HG03354 (cell line): ENCODE measurements around the gene GCNT4.
A peak's percentile ranks its signal among the peaks of the same experiment; 100 is the strongest.

ENCODE experiments used
- ATAC-seq: cut with Tn5 transposase; IDR thresholded peaks from one replicate; pipeline ENCODE4 v1.9.1; 2021; ENCODE audit warnings: mild to moderate bottlenecking; ENCODE audit not compliant: unreplicated experiment, poor library complexity, severe bottlenecking

GCNT4 gene

DNA sequence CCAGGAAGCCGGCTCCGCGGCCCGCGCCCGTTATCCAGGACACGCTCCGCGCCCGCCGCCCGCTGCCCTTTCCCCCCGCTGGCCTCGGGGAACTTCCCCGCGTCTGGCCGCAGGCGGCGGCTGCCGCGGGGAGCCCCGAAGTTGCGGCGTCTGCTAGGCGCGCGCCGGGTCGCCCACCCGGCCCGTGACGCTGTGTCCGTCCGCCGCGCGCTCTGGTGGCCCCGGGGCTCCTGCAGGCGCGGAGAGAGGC is 621 bp upstream of the GCNT4 start:
- no peak for ATAC-seq

GRCh38 chr5:75051217-75051751 is 1.1 kb downstream of the GCNT4 start:
- ATAC-seq: no peak

DNA sequence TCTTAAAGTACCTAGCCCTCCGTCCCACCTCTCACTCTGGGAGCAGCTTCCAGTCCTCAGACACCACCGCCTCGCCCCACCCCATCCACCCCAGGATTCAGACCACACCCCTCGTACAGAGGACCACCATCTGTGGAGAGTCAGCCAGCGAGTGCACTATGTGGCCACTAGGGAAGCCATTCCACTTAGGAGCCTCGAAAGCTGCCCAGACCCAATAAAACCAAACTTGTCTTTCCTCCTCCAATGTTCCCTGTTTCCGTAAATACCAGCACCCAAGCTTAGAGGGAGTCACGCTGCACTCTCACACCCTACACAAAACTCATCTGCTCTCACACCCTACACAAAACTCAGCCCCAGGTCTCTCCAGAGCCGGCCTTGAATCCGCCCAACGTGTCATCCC is 1.9 kb downstream of the GCNT4 start:
- ATAC-seq: no peak

- ATAC-seq: peak; percentile 34
Observed at GRCh38 chr5:75049456-75050351, 2.7 kb downstream of the GCNT4 start.

DNA sequence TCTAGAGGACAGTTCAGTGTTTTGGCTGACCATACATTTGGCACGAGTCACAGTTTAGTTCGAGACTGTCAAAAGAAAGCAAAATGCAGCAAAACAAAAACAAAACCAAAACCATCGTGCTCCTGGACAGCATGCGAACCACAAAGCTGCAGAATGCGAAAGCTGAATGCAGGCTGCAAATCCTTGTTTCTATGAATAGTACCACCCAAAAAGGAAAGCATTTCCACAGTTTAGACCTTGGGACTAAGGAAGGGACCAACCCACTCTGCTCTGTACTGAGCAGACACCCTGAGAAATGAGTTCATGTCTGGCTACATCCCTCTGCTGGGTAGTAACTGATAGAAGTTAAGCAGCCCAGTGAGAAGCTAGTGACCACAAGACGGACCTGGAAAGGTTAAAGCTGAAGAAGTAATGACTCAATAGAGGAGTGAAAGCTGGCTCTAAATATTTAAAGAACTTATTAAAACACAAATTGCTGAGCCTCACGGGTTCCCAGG is 3.9 kb downstream of the GCNT4 start:
- peak; percentile 38 for ATAC-seq

DNA sequence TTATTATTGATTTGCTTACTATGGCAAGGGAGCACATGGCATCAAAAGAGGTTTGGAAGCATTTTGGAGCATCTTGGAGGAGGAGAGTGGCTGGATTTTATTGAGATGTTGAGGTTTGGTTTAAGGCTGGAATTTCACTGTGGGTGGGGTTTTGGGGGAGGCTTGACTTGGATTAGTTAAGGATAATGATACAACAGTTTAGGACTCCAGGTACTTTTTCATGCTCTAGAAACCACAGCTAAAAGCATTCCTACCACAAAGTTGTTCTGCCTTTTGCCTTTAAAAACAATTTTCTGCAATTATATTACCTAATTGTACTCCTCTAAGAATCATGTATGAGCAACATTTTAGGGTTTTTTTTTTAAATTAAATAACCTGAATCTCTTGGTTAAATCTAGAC is 5.0 kb downstream of the GCNT4 start:
- ATAC-seq: no peak

GRCh38 chr5:75046366-75047142 is 5.8 kb downstream of the GCNT4 start:
- no peak for ATAC-seq

DNA sequence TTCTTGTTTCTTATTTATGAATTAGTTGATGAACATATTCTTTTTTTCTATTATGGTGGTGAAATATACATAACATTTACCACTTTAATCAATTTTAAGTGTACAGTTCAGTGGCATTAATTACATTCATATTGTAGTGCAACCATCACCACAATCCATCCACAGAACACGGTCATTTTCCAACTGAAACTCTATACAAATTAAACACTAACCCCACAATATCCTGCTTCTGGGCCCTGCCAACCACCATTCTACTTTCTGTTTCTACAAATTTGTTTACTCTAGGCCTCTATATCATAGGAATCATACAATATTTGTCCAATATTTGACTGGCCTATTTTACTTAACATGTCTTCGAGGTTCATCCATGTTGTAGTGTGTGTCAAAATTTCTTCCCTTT is 7.3 kb downstream of the GCNT4 start:
- no peak for ATAC-seq

GRCh38 chr5:75044406-75044805 is 8.0 kb downstream of the GCNT4 start:
- no peak for ATAC-seq

- ATAC-seq: no peak
Observed at GRCh38 chr5:75043633-75044264, 8.6 kb downstream of the GCNT4 start.

DNA sequence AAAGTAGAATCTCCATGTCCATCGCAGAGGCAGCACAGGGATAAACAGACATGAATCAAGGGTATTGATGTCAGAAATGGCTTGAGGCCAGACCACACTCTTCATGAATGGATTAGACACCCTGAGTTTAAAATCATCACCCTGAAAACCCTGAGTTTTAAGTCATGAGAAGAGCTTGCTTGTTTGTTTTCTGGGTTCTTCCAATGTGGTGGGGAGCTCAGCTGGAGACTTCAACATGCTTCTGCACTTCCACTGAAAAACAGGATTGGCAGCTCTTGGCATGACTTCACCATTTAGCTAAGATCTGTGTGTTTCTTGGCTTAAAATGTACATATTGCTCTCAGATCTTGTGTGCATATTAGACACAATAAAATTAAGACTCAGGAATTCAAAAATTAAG is 9.8 kb downstream of the GCNT4 start:
- ATAC-seq: no peak

DNA sequence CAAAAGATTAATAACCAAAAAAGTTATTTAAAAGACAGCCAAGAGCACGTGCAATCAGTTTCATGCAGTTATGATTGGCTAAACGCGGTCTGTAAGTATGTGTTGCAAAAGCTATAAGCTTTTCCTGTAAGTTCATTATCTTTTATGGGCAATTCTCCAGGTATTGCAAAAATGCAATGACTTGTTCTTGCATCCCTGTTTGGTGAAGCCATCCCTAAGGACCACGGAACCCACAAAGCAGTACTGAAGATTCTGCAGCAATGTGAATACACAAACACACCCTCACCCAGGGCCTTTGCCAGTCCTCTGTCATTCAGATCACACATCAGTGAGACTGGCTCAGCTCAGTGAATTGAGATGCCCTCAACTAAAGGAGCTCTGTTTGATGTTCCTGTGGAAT is 11.4 kb downstream of the GCNT4 start:
- no peak for ATAC-seq

- ATAC-seq: no peak
Observed at GRCh38 chr5:75037106-75037505, 15.3 kb downstream of the GCNT4 start.

DNA sequence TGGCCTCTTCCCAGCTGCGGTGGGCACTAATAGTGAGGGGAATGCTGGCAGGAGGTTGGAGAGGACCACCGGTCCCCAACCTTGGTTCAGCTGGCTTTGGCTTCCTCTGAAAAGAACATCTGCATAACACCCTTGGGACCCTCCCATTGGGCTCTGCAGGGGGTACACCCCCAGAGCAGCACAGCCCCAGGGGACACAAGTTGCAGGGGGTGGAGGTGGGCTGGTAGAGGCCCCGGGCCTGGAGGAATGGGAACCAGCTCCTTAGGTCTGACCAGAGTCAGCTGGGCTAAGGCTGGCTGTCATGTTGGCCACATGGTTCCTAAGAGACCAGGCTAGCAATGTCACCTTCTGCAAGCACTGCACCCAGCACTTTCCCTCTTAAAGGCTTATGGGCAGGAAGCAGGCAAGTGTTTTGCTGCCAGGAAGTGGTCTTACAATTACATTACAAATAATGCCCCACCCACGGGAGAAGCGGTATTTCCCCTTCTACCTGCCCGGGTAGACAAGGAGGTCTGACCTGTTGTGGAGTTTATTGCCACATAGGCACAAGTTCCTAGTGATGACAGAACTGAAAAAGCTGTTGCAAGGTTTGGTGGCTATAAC is 18.1 kb downstream of the GCNT4 start:
- no peak for ATAC-seq

GRCh38 chr5:75031366-75031765 is 21.0 kb downstream of the GCNT4 start:
- ATAC-seq: no peak

DNA sequence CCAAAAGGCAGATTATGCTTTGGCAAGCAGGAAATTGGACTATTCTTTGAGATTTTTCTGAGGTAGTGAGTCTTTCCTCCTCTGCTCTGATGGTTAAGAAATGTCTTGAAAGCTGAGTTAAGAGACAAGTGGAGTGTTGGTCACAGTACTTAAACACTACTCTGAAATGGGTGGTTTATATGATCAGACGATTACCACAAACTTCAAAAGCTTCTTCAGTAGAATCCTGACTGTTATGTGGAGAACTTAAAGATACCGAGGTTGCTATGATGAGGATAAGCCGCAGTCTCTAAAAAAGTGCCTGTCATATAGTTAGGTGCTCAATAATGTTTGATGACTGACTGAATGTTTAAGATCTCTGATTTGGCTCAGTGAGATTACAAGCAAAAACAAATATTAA is 24.3 kb downstream of the GCNT4 start:
- ATAC-seq: no peak

- no peak for ATAC-seq
Observed at GRCh38 chr5:75023368-75024159, 28.8 kb downstream of the GCNT4 start.

DNA sequence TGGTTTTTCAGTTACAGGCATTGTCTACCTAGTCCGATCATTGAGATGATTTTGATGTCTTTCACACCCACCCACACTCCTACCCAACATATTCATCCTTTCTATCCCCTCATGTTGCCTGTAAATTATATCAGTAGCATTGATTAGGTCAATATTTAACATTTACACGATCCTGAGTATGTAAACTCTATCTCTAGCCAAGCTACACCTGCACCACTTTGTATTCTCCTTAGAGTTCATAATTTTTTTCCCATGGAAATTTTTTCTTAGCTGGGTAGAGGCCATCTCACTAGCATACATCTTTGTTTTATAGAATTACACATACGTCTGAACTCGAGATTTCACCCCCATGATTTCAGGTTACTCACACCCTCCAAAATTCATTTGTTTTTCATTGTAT is 30.6 kb downstream of the GCNT4 start:
- ATAC-seq: no peak

- ATAC-seq: no peak
Observed at GRCh38 chr5:75021219-75021618, 31.1 kb downstream of the GCNT4 start.
